HUDEP-2 (cell line): ENCODE results near the gene RPL6.

Experiments used
- DNase-seq, 76 experiments: peaks; one replicate each; lab custom pipeline; 2025; ENCODE audit not compliant: unreplicated experiment in 76 of 76; lab: John Stamatoyannopoulos, UW

Gene RPL6

GRCh38 chr12:112381406-112381882 is 28.0 kb downstream of the RPL6 start:
- peak in 6 of 76 experiments; percentile 12 to 23 (median 14) for DNase-seq

GRCh38 chr12:112380663-112381405 is 28.6 kb downstream of the RPL6 start:
- DNase-seq: no peak

GRCh38 chr12:112375105-112375504 is 34.3 kb downstream of the RPL6 start:
- no peak for DNase-seq

- peak in 2 of 76 experiments; percentile 14 to 16 for DNase-seq
Observed at GRCh38 chr12:112374166-112374740, 35.2 kb downstream of the RPL6 start.

GRCh38 chr12:112370868-112371510 is 38.4 kb downstream of the RPL6 start:
- no peak for DNase-seq

GRCh38 chr12:112370199-112370598 is 39.2 kb downstream of the RPL6 start:
- no peak for DNase-seq

- no peak for DNase-seq
Observed at GRCh38 chr12:112368856-112369255, 40.5 kb downstream of the RPL6 start.

GRCh38 chr12:112367965-112368364 is 41.4 kb downstream of the RPL6 start:
- DNase-seq: no peak

- DNase-seq: no peak
Observed at GRCh38 chr12:112362310-112362709, 47.1 kb downstream of the RPL6 start.

- no peak for DNase-seq
Observed at GRCh38 chr12:112361271-112361670, 48.1 kb downstream of the RPL6 start.

- no peak for DNase-seq
Observed at GRCh38 chr12:112359290-112359689, 50.1 kb downstream of the RPL6 start.

- DNase-seq: peak in 2 of 76 experiments; percentile 11 to 22
Observed at GRCh38 chr12:112357214-112357613, 52.2 kb downstream of the RPL6 start.
